Liver (tissue), 9 donors: ENCODE data around the gene GMDS. TPM values are rescaled to one million over a fixed set of nuclear protein-coding genes. Genes with fewer than 3 reads are reported as not detected.

Source experiments
- DNase-seq: peaks from one replicate; pipeline ENCODE4 v3.0.0-alpha.2; 2017; ENCODE audit warnings: low spot score
- H3K27ac ChIP-seq, 2 donors: one replicate each; pipeline ENCODE4 v1.7.0; 2013; ENCODE audit warnings: inconsistent platforms in 2 of 2, low read length in 2 of 2, control low read depth in 1 of 2, low read depth in 1 of 2, mild to moderate bottlenecking in 1 of 2
- H3K27me3 ChIP-seq, 4 donors: one replicate each; pipeline versions ENCODE4 v1.6.1 to v1.7.0; 2013; ENCODE audit warnings: low read length in 3 of 4, inconsistent platforms in 1 of 4, mild to moderate bottlenecking in 1 of 4, moderate library complexity in 1 of 4; ENCODE audit not compliant: control insufficient read depth in 4 of 4, insufficient read depth in 4 of 4
- H3K36me3 ChIP-seq, 4 donors: one replicate each; pipeline versions ENCODE4 v1.6.1 to v1.7.0; 2013; ENCODE audit warnings: low read length in 3 of 4, mild to moderate bottlenecking in 3 of 4, low read depth in 1 of 4, moderate library complexity in 1 of 4; ENCODE audit not compliant: control insufficient read depth in 4 of 4, insufficient read depth in 3 of 4
- H3K4me1 ChIP-seq, 4 donors: one replicate each; pipeline versions ENCODE4 v1.6.1 to v1.7.0; 2013; ENCODE audit warnings: low read length in 3 of 4, mild to moderate bottlenecking in 3 of 4, moderate library complexity in 1 of 4; ENCODE audit not compliant: control insufficient read depth in 4 of 4, insufficient read depth in 4 of 4
- H3K4me3 ChIP-seq, 3 donors: one replicate each; pipeline versions ENCODE4 v1.6.1 to v1.7.0; 2013; ENCODE audit warnings: low read length in 3 of 3, control low read depth in 1 of 3, low read depth in 1 of 3, mild to moderate bottlenecking in 1 of 3
- H3K9ac ChIP-seq, 2 donors: one replicate each; pipeline ENCODE4 v1.7.0; 2013; ENCODE audit warnings: low read length in 2 of 2, mild to moderate bottlenecking in 2 of 2, moderate library complexity in 2 of 2, control low read depth in 1 of 2, low read depth in 1 of 2
- H3K9me3 ChIP-seq, 4 donors: one replicate each; pipeline versions ENCODE4 v1.6.1 to v1.7.0; 2013; ENCODE audit warnings: low read length in 3 of 4; ENCODE audit not compliant: control insufficient read depth in 4 of 4
- ATF3 ChIP-seq: IDR thresholded peaks from 2 replicates; pipeline ENCODE4 v1.6.1; 2016; ENCODE audit warnings: antibody characterized with exemption
- EGR1 ChIP-seq, 2 donors: IDR thresholded peaks; 2 replicates each; pipeline ENCODE4 v1.6.1; 2016 to 2018; ENCODE audit warnings: antibody characterized with exemption in 2 of 2, low read depth in 2 of 2
- FOXA1 ChIP-seq: IDR thresholded peaks from 2 replicates; pipeline ENCODE4 v1.6.1; 2016; ENCODE audit warnings: antibody characterized with exemption
- GABPA ChIP-seq, 2 donors: IDR thresholded peaks in 1 of 2; conservative IDR thresholded peaks in 1 of 2; 2 replicates each; pipeline ENCODE4 v1.6.1; 2016; ENCODE audit warnings: antibody characterized with exemption in 2 of 2, mild to moderate bottlenecking in 1 of 2, moderate library complexity in 1 of 2
- HNF4G ChIP-seq: IDR thresholded peaks from 2 replicates; pipeline ENCODE4 v1.6.1; 2016; ENCODE audit warnings: antibody characterized with exemption
- JUND ChIP-seq, 2 donors: IDR thresholded peaks; 2 replicates each; pipeline ENCODE4 v1.6.1; 2016; ENCODE audit warnings: antibody characterized with exemption in 2 of 2
- RAD21 ChIP-seq, 2 donors: IDR thresholded peaks; 2 replicates each; pipeline ENCODE4 v1.6.1; 2016; ENCODE audit warnings: antibody characterized with exemption in 2 of 2, mild to moderate bottlenecking in 2 of 2
- REST ChIP-seq: IDR thresholded peaks from 2 replicates; pipeline ENCODE4 v1.6.1; 2016; ENCODE audit warnings: antibody characterized with exemption, mild to moderate bottlenecking
- RXRA ChIP-seq, 2 donors: IDR thresholded peaks; 2 replicates each; pipeline ENCODE4 v1.6.1; 2017 to 2018; ENCODE audit warnings: antibody characterized with exemption in 2 of 2, mild to moderate bottlenecking in 1 of 2
- SP1 ChIP-seq: IDR thresholded peaks from 2 replicates; pipeline ENCODE4 v1.6.1; 2018; ENCODE audit warnings: antibody characterized with exemption, mild to moderate bottlenecking
- TAF1 ChIP-seq: conservative IDR thresholded peaks from 2 replicates; pipeline ENCODE4 v1.6.1; 2016; ENCODE audit warnings: antibody characterized with exemption, mild to moderate bottlenecking
- YY1 ChIP-seq: IDR thresholded peaks from 2 replicates; pipeline ENCODE4 v1.6.1; 2016; ENCODE audit warnings: antibody characterized with exemption, mild to moderate bottlenecking
- ZBTB33 ChIP-seq: IDR thresholded peaks from 2 replicates; pipeline ENCODE4 v1.6.1; 2016; ENCODE audit warnings: antibody characterized with exemption
- WGBS: extraction: QIAGEN DNeasy Blood & Tissue Kit; methylation state at CpG from one replicate; pipeline ENCODE4 v1.1.7; 2013; 5-methylcytosine and 5-hydroxymethylcytosine counted together
- polyA plus RNA-seq, 2 donors: library from polyadenylated mRNA; stranded (reverse) in 1 of 2; unstranded in 1 of 2; fragments of 200-250 nt in 1 of 2; fragments of >200 nt in 1 of 2; fragmentation: Nextera tagmentation in 1 of 2; extraction: Ambion mirVana in 1 of 2; gene quantifications; one replicate each; pipeline versions ENCODE4 v1.2.1 to v1.2.3, GENCODE V29; 2013 to 2015
- total RNA-seq, 2 donors: library from RNA; depleted of rRNA; stranded (reverse); fragments of >200 nt; gene quantifications; one replicate each; pipeline ENCODE4 v1.2.3, GENCODE V29; 2014
- TF ChIP-seq, protein P1 (sequence below): IDR thresholded peaks from 2 replicates; pipeline ENCODE4 v1.6.1; 2016; ENCODE audit warnings: antibody characterized with exemption
- TF ChIP-seq, protein P2 (sequence below): fragments of 150-350 bp; IDR thresholded peaks from 2 replicates; pipeline ENCODE4 v1.5.1; 2017; ENCODE audit warnings: improper control_type of control experiment, low read depth, low read length; ENCODE audit not compliant: missing input control
- donor health status: healthy.
- donor health status: healthy.
- donor health status: healthy.
- donor health status: healthy.
- donor health status: healthy.

GMDS gene
- total and polyA plus RNA-seq, 4 donors: 3.5 to 15.6 (median 13.0) TPM

GRCh38 chr6:2162079-2162445, 83.3 kb downstream of the GMDS start:
- Histone ChIP-seq H3K27me3 (no peaks in the 10 kb centered on the region), H3K9me3 (no peaks in the 10 kb centered on the region), H3K36me3 (no peaks in the 10 kb centered on the region), H3K4me1 (no peaks in the 10 kb centered on the region), H3K27ac (no peak overlapping the region), H3K9ac (no peak overlapping the region), H3K4me3 (no peak overlapping the region)
- DNase-seq: no peak
- no peak for TF ChIP-seq ATF3
- no peak for TF ChIP-seq GABPA (IDR thresholded peaks at IDR 0.05 in 1 of 2, conservative IDR thresholded peaks at IDR 0.05 in 1 of 2)
- TF ChIP-seq ZBTB33: no peak
- TF ChIP-seq RXRA (IDR thresholded peaks at IDR 0.05): no peak
- no peak for TF ChIP-seq RAD21 (IDR thresholded peaks at IDR 0.05)
- TF ChIP-seq EGR1 (IDR thresholded peaks at IDR 0.05; ENCODE audit: low read depth in 2 of 2): no peak
- no peak for TF ChIP-seq YY1
- TF ChIP-seq FOXA1: no peak
- no peak for TF ChIP-seq JUND (IDR thresholded peaks at IDR 0.05)
- TF ChIP-seq, protein P1, sequence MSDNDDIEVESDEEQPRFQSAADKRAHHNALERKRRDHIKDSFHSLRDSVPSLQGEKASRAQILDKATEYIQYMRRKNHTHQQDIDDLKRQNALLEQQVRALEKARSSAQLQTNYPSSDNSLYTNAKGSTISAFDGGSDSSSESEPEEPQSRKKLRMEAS: no peak
- TF ChIP-seq REST: no peak
- no peak for TF ChIP-seq TAF1
- no peak for TF ChIP-seq HNF4G
- no peak for TF ChIP-seq SP1
- 93% methylated on average over 1 of the region's 1 CpG for WGBS

DNA sequence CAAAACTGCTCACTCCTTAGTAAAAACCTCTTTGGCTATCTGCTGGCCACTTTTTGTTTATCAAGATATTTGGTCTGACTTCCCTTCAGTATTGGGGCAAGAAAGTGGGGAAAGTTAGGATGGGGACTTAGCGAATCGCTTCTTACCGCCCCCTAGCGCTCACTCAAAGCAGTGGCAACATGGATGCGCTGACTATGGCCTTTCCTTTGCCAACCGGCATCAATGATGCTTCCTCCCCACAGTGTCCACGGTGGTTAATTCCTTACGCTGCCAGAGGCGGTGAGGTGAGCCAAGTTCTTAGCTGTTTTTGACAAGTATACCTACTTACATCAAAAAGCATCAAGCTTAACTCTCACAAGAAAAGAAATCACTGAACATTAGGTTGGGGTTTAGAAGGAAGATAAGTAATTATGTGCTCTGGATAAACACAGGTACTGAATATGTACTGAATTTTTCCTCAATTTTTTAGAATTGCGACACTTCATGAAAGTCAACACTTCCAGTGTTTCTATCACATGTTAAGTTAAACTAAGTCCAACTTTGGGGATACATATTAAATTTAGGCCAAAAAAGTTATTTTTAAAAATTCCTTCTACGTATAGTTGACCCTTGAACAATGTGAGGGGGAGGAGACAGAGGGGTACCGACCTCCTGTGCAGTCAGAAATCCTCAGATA, 86.7 kb downstream of the GMDS start:
- Histone ChIP-seq H3K27me3 (no peaks in the 10 kb centered on the region), H3K9me3 (no peaks in the 10 kb centered on the region), H3K27ac (no peak overlapping the region)

More for the DNA sequence above, 86.7 kb downstream of the GMDS start:
- no peak for DNase-seq
- TF ChIP-seq, protein P2, sequence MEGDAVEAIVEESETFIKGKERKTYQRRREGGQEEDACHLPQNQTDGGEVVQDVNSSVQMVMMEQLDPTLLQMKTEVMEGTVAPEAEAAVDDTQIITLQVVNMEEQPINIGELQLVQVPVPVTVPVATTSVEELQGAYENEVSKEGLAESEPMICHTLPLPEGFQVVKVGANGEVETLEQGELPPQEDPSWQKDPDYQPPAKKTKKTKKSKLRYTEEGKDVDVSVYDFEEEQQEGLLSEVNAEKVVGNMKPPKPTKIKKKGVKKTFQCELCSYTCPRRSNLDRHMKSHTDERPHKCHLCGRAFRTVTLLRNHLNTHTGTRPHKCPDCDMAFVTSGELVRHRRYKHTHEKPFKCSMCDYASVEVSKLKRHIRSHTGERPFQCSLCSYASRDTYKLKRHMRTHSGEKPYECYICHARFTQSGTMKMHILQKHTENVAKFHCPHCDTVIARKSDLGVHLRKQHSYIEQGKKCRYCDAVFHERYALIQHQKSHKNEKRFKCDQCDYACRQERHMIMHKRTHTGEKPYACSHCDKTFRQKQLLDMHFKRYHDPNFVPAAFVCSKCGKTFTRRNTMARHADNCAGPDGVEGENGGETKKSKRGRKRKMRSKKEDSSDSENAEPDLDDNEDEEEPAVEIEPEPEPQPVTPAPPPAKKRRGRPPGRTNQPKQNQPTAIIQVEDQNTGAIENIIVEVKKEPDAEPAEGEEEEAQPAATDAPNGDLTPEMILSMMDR: peak; percentile 18
- TF ChIP-seq FOXA1 (no peak), RAD21 (IDR thresholded peaks at IDR 0.05) (peak in 1 of 2 donors; percentile 46)
- Histone ChIP-seq H3K36me3 (no peaks in the 10 kb centered on the region), H3K9ac (no peak overlapping the region), H3K4me1 (no peaks in the 10 kb centered on the region), H3K4me3 (no peak overlapping the region)
- 59% methylated on average over 12 of the region's 12 CpGs for WGBS
